ENCODE data around the gene GRIK1.

The GRIK1 gene

GRCh38 chr21:29904359-29905282 lies 35.2 kb downstream of the GRIK1 start:
- no peak for DNase-seq

- no peak for DNase-seq
These were observed 42.9 kb downstream of the GRIK1 start for GRCh38 chr21:29896884-29897283.

GRCh38 chr21:29893687-29894086 lies 46.1 kb downstream of the GRIK1 start:
- no peak for DNase-seq

GRCh38 chr21:29892379-29892778 lies 47.4 kb downstream of the GRIK1 start:
- no peak for DNase-seq

GRCh38 chr21:29888437-29888836 lies 51.4 kb downstream of the GRIK1 start:
- DNase-seq: no peak

GRCh38 chr21:29887313-29888009 lies 52.3 kb downstream of the GRIK1 start:
- no peak for DNase-seq

- DNase-seq: no peak
These were observed 54.3 kb downstream of the GRIK1 start for GRCh38 chr21:29885491-29885890.

- no peak for DNase-seq
These were observed 63.9 kb downstream of the GRIK1 start for GRCh38 chr21:29875873-29876272.

GRCh38 chr21:29875036-29875716 lies 64.6 kb downstream of the GRIK1 start:
- no peak for DNase-seq

GRCh38 chr21:29873908-29874307 lies 65.9 kb downstream of the GRIK1 start:
- no peak for DNase-seq

GRCh38 chr21:29870814-29871213 lies 69.0 kb downstream of the GRIK1 start:
- DNase-seq: no peak

GRCh38 chr21:29867796-29868195 lies 72.0 kb downstream of the GRIK1 start:
- no peak for DNase-seq

GRCh38 chr21:29860346-29860745 lies 79.5 kb downstream of the GRIK1 start:
- DNase-seq: no peak

GRCh38 chr21:29857150-29857549 lies 82.6 kb downstream of the GRIK1 start:
- no peak for DNase-seq

- DNase-seq: no peak
These were observed 85.0 kb downstream of the GRIK1 start for GRCh38 chr21:29854795-29855194.

- no peak for DNase-seq
These were observed 88.2 kb downstream of the GRIK1 start for GRCh38 chr21:29851611-29852010.

GRCh38 chr21:29849735-29850176 lies 90.0 kb downstream of the GRIK1 start:
- no peak for DNase-seq

GRCh38 chr21:29843804-29844203 lies 96.0 kb downstream of the GRIK1 start:
- no peak for DNase-seq

GRCh38 chr21:29834617-29835016 lies 105.2 kb downstream of the GRIK1 start:
- DNase-seq: no peak

GRCh38 chr21:29832217-29832616 lies 107.6 kb downstream of the GRIK1 start:
- DNase-seq: no peak

- DNase-seq: no peak
These were observed 110.1 kb downstream of the GRIK1 start for GRCh38 chr21:29829564-29830275.

GRCh38 chr21:29827647-29828046 lies 112.1 kb downstream of the GRIK1 start:
- DNase-seq: no peak

- DNase-seq: no peak
These were observed 112.6 kb downstream of the GRIK1 start for GRCh38 chr21:29827236-29827635.
